ENCODE data around the gene CERS2. TPM values are rescaled to one million over a fixed set of nuclear protein-coding genes. Genes with fewer than 3 reads are reported as not detected.
A peak's percentile ranks its signal among the peaks of the same experiment; 100 is the strongest.

Gene CERS2
- total RNA-seq, 1 donor from 2014 or later: 156 TPM

GRCh38 chr1:150972417-150972940 lies 2.2 kb downstream of the CERS2 start:
- H3K4me3 Mint-ChIP-seq: peak overlapping the region; percentile 92
- peaks cover 68% of the 10 kb centered on the region for H3K4me1 Mint-ChIP-seq
- H3K36me3 Mint-ChIP-seq (ENCODE audit: low read depth): peaks cover 12% of the 10 kb centered on the region
- no peak overlapping the region for H3K27ac Mint-ChIP-seq (ENCODE audit: unreplicated experiment)
- H3K9me3 Mint-ChIP-seq: no peaks in the 10 kb centered on the region
- DNase-seq (ENCODE audit: low read depth, low spot score): no peak
- no peak for TF ChIP-seq CTCF (conservative IDR thresholded peaks at IDR 0.05)
- H3K27me3 Mint-ChIP-seq (ENCODE audit: low read depth): no peaks in the 10 kb centered on the region

DNA sequence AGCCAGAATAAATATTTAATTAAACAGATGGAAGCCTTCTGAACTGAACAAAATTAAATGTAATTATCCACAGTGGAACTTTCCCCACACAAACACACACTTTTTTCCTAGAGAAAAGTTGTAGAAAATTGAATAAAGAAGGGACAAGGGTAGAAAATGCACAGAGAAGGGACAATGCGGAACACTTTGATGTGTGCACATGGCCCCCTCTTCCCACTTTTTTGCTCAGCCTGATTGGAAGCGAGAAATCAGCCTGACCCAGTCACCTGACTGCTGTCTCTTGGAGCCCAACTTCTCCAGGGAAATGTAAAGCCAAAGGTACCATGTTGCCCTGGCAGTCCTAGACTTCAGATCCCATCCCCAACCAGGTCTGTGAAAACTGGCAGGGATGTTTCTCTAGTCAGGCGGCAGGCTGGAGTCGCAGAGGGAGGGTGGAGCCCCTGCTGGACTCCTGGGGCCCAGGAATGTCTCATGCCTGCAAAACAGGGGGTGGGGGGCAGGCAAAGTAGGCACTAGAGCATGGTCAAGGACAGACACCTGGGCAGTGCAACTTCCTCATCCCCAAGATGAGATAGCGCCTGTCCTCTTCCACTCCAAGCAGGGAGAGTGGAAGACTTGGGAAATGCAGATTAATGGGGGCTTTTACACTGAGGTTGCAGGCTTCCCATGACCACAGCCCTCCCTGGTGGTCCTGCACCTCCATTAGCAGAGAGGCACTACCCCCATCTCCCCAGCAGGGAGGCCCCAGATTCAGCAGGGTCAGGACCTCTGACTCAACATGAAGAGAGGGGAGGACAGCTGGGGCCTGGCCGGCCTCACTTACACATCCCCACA lies 2.8 kb downstream of the CERS2 start:
- TF ChIP-seq CTCF (conservative IDR thresholded peaks at IDR 0.05): no peak
- peaks cover 61% of the 10 kb centered on the region for H3K4me1 Mint-ChIP-seq
- H3K27me3 Mint-ChIP-seq (ENCODE audit: low read depth): no peaks in the 10 kb centered on the region
- no peak for DNase-seq (ENCODE audit: low read depth, low spot score)
- peaks cover 17% of the 10 kb centered on the region for H3K36me3 Mint-ChIP-seq (ENCODE audit: low read depth)
- no peaks in the 10 kb centered on the region for H3K9me3 Mint-ChIP-seq
- peak overlapping the region; percentile 89 for H3K27ac Mint-ChIP-seq (ENCODE audit: unreplicated experiment)
- peak overlapping the region; percentile 92 for H3K4me3 Mint-ChIP-seq

DNA sequence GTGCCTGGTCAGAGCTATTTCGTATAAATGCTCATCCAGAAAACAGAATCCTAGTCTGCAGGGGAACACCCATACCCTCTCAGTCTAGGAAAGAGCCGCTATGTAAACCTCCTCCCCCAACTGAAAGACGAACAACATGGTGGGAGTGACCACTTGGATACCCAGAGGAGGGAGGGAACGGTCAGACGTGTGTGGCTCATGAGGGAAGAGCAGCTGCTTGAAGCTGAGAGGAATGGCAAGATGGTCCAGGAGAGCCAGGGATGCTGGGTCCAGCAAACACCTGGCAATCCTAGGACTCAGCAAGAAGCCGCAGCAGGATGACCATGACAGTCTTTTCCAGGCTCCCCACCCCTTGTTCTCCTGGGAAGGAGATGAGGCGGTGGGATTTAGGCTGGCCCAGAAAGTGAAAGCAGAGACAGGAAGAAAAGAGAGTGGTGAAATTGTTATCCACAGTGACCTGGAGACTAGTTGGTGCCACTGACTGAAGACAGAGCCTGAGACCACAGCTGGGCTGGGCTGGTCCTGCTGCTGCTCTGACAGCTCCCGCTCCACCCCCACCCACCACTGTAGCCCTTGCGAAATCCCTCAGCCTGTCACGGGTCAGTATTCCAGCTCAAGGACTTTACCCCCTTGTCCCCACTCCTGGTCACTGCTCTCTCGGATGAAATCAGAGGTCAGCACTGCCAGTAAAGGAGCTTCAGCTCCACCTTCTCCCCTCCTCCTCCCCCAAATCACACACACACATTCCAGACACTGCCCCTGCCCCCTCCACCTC lies 3.6 kb downstream of the CERS2 start:
- Mint-ChIP-seq H3K36me3 (ENCODE audit: low read depth) (peaks cover 24% of the 10 kb centered on the region), H3K27me3 (ENCODE audit: low read depth) (no peaks in the 10 kb centered on the region), H3K9me3 (no peaks in the 10 kb centered on the region), H3K4me1 (peaks cover 54% of the 10 kb centered on the region), H3K27ac (ENCODE audit: unreplicated experiment) (peak overlapping the region; percentile 89), H3K4me3 (peak overlapping the region; percentile 92)
- no peak for TF ChIP-seq CTCF (conservative IDR thresholded peaks at IDR 0.05)
- DNase-seq (ENCODE audit: low read depth, low spot score): no peak

GRCh38 chr1:150969626-150970025 lies 5.0 kb downstream of the CERS2 start:
- Mint-ChIP-seq H3K27me3 (ENCODE audit: low read depth) (no peaks in the 10 kb centered on the region), H3K4me3 (no peak overlapping the region), H3K27ac (ENCODE audit: unreplicated experiment) (no peak overlapping the region), H3K36me3 (ENCODE audit: low read depth) (peaks cover 28% of the 10 kb centered on the region), H3K4me1 (peaks cover 49% of the 10 kb centered on the region), H3K9me3 (no peaks in the 10 kb centered on the region)
- DNase-seq (ENCODE audit: low read depth, low spot score): no peak
- TF ChIP-seq CTCF (conservative IDR thresholded peaks at IDR 0.05): no peak

DNA sequence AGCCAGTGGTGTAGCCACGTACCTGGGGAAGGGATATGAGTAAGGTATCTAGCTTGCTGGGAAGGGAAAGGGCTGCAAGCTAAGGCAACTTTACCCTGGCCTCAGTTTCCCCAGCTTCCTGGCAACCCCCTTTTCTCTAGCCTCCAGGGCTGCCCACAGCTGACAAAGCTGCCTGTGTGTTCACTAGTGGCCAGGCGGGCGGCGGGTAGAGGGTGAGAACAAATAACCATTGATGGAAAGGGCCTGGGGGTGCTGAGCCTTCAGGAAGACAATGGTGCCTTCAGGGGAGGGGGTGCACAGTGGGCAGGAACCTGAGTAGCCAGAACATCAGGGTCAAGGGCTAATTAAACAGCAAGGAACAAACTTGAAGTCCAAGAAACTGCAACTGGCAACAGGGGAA lies 6.1 kb downstream of the CERS2 start:
- DNase-seq (ENCODE audit: low read depth, low spot score): no peak
- Mint-ChIP-seq H3K4me3 (peak overlapping the region; percentile 70), H3K9me3 (no peaks in the 10 kb centered on the region), H3K36me3 (ENCODE audit: low read depth) (peaks cover 36% of the 10 kb centered on the region), H3K27me3 (ENCODE audit: low read depth) (no peaks in the 10 kb centered on the region), H3K4me1 (peaks cover 46% of the 10 kb centered on the region), H3K27ac (ENCODE audit: unreplicated experiment) (no peak overlapping the region)
- no peak for TF ChIP-seq CTCF (conservative IDR thresholded peaks at IDR 0.05)

All from neural crest cell (in vitro differentiated cells).